Stimulated activated memory B cell treated with anti-CD40 and anti-IgM and Interleukin-4, amounts not matched to agents 10 μg/mL and 1 μg/mL and 100 μg/mL, for 72 hours (primary cell): ENCODE measurements around the gene CAB39L.
"Not testable (repeated sequence)": the region's sequence is repeated elsewhere in the genome, so short reads cannot be mapped to it uniquely, and the experiment has no call there.

Experiments
- ATAC-seq: fragments of 150-1000 bp; cut with Tn5 transposase; 2 replicates; pipeline ENCODE4 v1.10.0; 2021
- H3K27ac Mint-ChIP-seq: one replicate; pipeline ENCODE4 v1.8.0; 2022; ENCODE audit warnings: mild to moderate bottlenecking, mixed read lengths
- H3K27me3 Mint-ChIP-seq: one replicate; pipeline ENCODE4 v1.8.0; 2022; ENCODE audit warnings: mixed read lengths
- H3K36me3 Mint-ChIP-seq: one replicate; pipeline ENCODE4 v1.8.0; 2022; ENCODE audit warnings: mixed read lengths
- H3K4me1 Mint-ChIP-seq: one replicate; pipeline ENCODE4 v1.8.0; 2022; ENCODE audit warnings: mixed read lengths
- H3K4me3 Mint-ChIP-seq: one replicate; pipeline ENCODE4 v1.8.0; 2022; ENCODE audit warnings: mild to moderate bottlenecking, moderate library complexity, mixed read lengths
- H3K9me3 Mint-ChIP-seq: one replicate; pipeline ENCODE4 v1.8.0; 2022; ENCODE audit warnings: mixed read lengths

The CAB39L gene

DNA sequence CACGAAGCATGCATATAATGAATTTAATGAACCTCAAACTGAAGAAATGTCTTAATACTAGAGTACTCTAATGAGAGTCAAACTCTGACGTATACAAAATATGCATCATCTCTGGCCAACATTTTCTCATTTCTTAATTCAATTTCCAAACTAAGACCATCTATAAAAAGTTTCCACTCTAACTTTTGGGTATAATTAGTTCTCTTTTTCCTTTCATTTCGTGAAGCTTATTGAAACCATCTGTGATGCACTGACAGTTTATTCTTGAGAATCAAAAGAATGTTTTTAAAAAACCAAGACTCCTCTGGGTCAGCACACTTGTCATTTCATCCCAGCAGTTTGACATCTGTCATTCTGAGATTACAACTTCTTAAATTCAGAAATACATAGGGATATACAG, 90.0 kb downstream of the CAB39L start:
- Mint-ChIP-seq H3K4me1 (no peaks in the 10 kb centered on the region), H3K9me3 (peaks cover 2% of the 10 kb centered on the region), H3K4me3 (no peak overlapping the region), H3K27me3 (no peaks in the 10 kb centered on the region), H3K27ac (no peak overlapping the region), H3K36me3 (peaks cover 29% of the 10 kb centered on the region)
- ATAC-seq = no peak

DNA sequence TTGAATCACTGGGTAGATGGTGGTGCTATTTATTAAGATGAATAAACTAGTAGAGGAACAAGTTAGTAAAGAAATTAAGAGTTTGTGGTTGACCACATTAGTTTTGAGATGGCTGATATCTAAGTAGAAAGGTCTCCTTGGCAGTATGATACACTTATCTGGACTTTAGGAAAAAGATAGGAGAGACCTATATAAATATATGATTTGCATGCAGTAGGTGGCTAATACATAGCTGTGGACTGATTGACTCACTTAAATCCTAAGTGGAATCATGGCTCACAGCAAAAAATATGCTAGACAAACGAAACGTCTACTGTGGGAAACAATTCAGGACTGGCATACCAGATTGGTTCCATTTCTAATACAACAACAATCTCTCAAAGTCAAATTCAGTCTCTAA, 92.0 kb downstream of the CAB39L start:
- Mint-ChIP-seq H3K36me3 (peaks cover 23% of the 10 kb centered on the region), H3K4me1 (no peaks in the 10 kb centered on the region), H3K27ac (no peak overlapping the region), H3K4me3 (no peak overlapping the region), H3K27me3 (no peaks in the 10 kb centered on the region), H3K9me3 (peaks cover 2% of the 10 kb centered on the region)
- no peak for ATAC-seq

DNA sequence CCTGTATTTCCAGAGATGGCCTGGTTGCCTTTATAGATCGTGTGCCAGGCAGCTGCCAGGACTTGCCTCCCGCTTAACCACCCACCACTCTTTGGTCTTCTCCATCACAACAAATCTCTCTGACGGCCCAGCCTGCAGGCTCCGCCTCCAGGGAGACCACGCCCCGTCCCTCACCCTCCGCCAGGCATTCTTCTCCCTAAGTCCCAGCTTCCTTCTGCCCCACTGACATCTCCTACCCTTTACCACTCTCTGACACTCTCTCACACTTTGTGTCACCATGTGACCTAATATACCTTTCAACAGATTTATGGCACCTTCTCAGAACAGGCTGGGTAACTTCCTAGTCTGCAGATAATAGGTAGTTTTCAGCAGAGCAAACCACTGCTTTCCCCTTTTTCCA, 95.1 kb downstream of the CAB39L start:
- no peaks in the 10 kb centered on the region for H3K9me3 Mint-ChIP-seq
- no peaks in the 10 kb centered on the region for H3K27me3 Mint-ChIP-seq
- no peak for ATAC-seq
- no peak overlapping the region for H3K4me3 Mint-ChIP-seq
- peaks cover 24% of the 10 kb centered on the region for H3K36me3 Mint-ChIP-seq
- H3K27ac Mint-ChIP-seq = no peak overlapping the region
- no peaks in the 10 kb centered on the region for H3K4me1 Mint-ChIP-seq

DNA sequence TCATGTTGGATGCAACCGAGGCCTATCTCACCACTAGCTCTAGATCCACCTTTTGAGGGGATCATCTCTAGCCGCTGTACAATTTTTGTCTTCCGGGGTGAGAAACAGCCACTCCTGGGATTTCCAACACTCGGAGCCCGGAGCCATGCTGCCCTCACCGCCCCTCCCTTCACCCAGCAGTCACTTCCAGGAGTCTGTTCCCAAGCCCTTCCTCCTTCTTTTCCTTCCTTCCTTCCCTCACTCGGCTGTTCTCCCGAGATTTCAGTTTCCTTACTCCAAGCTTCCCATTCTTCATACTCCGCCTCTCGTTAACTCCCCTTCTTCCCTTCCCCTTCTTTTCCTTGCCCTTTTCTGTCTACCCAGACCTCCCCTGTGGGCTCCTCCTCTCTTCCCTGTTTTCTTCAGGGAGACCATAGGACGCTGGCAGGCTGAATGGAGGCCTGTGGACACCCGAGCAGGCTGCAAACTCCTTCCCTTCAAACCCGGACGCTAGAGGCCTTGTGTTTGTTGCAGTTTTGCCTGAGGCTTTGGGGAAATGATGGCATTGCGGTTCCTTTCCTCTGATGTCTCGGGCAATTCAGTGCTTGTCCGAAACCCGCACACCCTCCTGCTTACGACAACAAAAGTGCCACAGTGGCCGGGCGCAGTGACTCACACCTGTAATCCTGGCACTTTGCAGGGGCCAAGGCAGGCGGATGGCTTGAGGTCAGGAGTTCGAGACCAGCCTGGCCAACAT, 96.0 kb downstream of the CAB39L start:
- H3K36me3 Mint-ChIP-seq = peaks cover 27% of the 10 kb centered on the region
- no peak for ATAC-seq
- H3K4me3 Mint-ChIP-seq = no peak overlapping the region
- no peaks in the 10 kb centered on the region for H3K4me1 Mint-ChIP-seq
- no peaks in the 10 kb centered on the region for H3K9me3 Mint-ChIP-seq
- no peak overlapping the region for H3K27ac Mint-ChIP-seq
- no peaks in the 10 kb centered on the region for H3K27me3 Mint-ChIP-seq

DNA sequence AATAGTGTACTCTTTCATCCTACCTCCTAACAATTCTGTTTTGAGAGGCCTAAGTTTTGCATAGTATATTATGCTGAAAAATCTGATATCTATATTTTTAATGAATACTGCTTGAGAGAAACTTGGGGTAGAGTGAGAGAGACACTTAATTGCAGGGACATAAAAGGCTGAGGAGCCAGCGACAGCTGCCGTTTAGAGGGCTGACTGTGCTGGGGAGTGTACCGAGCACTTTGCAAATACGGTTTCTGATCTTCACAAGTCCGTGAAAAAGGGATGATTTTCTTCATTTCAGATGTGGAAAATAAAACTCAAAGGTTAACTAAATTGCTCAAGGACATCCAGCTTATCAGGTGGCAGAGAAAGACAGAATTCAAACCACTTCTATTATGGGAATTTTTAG, 97.4 kb downstream of the CAB39L start:
- Mint-ChIP-seq H3K27ac (no peak overlapping the region), H3K36me3 (peaks cover 25% of the 10 kb centered on the region), H3K27me3 (no peaks in the 10 kb centered on the region), H3K4me3 (no peak overlapping the region), H3K9me3 (no peaks in the 10 kb centered on the region), H3K4me1 (no peaks in the 10 kb centered on the region)
- no peak for ATAC-seq

DNA sequence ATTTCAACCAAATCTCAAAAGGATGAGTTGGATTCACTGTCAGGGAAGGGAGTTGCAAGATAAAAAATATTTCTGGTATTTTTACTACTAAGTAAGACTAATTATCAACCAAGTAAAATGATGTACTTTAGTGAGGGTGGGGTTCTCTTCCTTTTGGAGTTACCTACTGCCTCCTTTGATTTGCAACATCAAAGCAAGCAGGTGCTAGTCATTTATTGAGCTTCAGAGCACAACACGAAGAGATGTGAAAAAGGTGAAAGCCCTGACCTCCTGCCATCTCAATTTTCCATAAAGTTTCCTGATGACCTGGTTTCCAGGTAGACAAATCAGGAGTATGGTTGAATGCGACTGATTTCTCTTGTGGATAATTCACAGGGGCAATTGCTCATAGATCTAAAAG, 100.1 kb downstream of the CAB39L start:
- Mint-ChIP-seq H3K27ac (no peak overlapping the region), H3K27me3 (no peaks in the 10 kb centered on the region), H3K4me1 (no peaks in the 10 kb centered on the region), H3K9me3 (no peaks in the 10 kb centered on the region), H3K4me3 (no peak overlapping the region), H3K36me3 (peaks cover 19% of the 10 kb centered on the region)
- no peak for ATAC-seq

DNA sequence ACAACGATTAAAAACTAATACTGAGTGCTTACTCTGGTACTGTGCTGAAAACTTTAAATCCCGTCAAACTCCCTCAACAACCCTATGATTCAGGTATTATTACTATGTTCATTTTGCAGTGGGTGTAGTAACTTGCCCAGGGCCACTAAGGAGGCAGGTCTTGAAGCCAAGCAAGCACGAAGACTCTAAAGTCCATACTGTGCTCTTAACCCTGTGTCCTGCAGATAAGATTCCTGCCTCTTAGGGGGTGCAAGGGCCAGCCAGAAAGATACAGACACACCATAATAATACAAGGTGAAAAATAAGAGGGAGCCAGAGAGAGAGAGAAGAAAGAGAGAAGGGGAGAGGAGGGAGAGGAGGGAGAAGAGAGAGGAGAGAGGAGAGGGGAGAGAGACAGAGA, 100.6 kb downstream of the CAB39L start:
- H3K27me3 Mint-ChIP-seq = no peaks in the 10 kb centered on the region
- no peak overlapping the region for H3K4me3 Mint-ChIP-seq
- H3K4me1 Mint-ChIP-seq = no peaks in the 10 kb centered on the region
- no peaks in the 10 kb centered on the region for H3K9me3 Mint-ChIP-seq
- peaks cover 16% of the 10 kb centered on the region for H3K36me3 Mint-ChIP-seq
- no peak overlapping the region for H3K27ac Mint-ChIP-seq
- ATAC-seq = no peak

DNA sequence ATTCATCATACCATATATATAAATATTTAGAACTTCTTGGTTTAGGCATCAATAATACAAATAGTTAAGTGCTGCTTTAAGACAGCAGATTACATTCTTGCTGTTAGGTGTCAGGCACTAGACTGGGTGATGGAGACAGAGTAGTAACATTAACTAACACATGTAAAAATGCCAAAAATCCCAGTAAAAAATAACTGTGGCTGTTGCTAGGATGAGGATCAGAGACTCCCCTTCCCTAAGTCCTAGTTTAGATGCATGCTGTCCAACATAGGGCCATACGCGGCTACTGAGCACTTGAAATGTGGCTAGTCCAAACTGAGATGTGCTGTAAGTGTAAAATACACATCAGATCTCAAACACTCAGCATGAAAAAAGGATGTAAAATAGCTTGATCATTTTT, 101.4 kb downstream of the CAB39L start:
- Mint-ChIP-seq H3K9me3 (no peaks in the 10 kb centered on the region), H3K4me3 (no peak overlapping the region), H3K27ac (no peak overlapping the region), H3K36me3 (peaks cover 16% of the 10 kb centered on the region), H3K27me3 (no peaks in the 10 kb centered on the region), H3K4me1 (no peaks in the 10 kb centered on the region)
- ATAC-seq = no peak

DNA sequence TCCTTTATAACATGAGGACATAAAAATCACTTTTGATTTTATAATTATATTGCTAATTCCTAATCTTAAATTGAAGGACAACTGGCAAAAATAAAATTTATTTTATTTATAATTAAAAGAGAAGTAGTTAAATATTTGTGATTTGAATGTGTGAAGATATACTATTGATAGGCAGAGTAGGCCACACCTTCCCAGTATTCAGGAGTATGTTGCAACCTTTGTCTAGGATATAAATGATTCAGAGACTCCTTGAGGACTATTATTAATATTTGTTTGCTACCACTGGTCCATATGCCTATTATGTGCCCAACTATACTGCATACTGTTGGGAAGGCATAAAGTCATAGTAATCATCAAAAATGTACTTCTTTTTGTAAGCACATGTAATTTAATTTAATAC, 101.9 kb downstream of the CAB39L start:
- no peak overlapping the region for H3K4me3 Mint-ChIP-seq
- no peaks in the 10 kb centered on the region for H3K4me1 Mint-ChIP-seq
- no peak overlapping the region for H3K27ac Mint-ChIP-seq
- peaks cover 16% of the 10 kb centered on the region for H3K36me3 Mint-ChIP-seq
- no peaks in the 10 kb centered on the region for H3K27me3 Mint-ChIP-seq
- no peaks in the 10 kb centered on the region for H3K9me3 Mint-ChIP-seq
- no peak for ATAC-seq

DNA sequence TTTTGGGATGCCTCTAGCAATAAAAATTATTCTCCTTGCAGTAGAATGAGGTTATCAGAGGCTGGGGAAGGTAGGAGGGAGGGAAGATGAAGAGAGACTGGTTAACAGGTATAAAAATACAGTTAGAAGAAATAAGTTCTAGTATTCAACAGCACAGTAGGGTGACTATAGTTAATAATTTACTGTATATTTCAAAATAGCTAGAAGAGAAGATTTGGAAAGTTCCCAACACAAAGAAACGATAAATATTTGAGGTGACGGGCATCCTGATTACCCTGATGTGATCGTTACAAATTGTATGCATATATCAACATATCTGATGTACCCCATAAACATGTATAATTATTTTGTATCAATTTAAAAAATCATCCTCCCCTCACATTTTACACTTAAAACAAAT, 102.3 kb downstream of the CAB39L start:
- no peak for ATAC-seq
- H3K4me1 Mint-ChIP-seq = no peaks in the 10 kb centered on the region
- H3K36me3 Mint-ChIP-seq = peaks cover 16% of the 10 kb centered on the region
- no peaks in the 10 kb centered on the region for H3K9me3 Mint-ChIP-seq
- no peak overlapping the region for H3K4me3 Mint-ChIP-seq
- no peak overlapping the region for H3K27ac Mint-ChIP-seq
- no peaks in the 10 kb centered on the region for H3K27me3 Mint-ChIP-seq

DNA sequence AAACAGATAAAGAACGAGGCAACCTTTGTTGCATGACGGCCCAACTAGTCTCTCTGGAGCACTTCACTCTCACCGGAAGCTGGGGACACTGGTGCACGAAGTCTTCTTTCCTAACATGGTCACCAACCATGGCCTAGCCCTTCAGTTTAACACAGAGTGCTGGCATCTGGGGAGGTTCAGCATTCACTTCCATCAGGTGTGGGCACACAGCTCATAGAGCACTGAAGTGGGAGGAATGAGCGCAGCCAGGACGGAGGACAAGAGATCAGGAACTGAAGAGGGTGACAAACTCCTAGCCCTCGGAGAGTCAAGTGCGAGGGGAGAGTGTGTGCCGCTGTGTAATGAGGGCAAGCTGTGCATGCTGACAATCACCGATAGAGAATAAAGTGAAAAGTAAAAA, 103.7 kb downstream of the CAB39L start:
- Mint-ChIP-seq H3K4me1 (no peaks in the 10 kb centered on the region), H3K4me3 (no peak overlapping the region), H3K36me3 (peaks cover 16% of the 10 kb centered on the region), H3K9me3 (no peaks in the 10 kb centered on the region), H3K27me3 (no peaks in the 10 kb centered on the region), H3K27ac (no peak overlapping the region)
- ATAC-seq = no peak

DNA sequence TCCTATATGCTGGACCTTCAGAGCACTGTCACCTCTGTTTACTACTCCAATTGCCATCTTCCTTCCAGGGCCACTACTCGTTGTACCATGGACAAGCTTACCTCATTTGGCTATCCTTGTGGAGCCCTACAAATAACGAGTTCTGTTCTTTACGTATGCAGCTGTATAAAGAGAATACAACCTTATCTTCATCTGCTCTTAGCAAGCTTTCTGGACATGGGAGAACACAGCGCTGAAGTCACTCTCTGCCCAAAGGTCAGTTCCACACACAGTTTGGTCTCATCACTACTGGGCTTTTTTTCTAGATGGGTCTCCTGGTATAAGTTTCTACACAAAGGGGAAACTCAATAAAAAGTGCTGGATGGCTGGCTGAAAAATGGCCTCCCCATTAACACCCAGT, 107.2 kb downstream of the CAB39L start:
- no peaks in the 10 kb centered on the region for H3K9me3 Mint-ChIP-seq
- no peaks in the 10 kb centered on the region for H3K4me1 Mint-ChIP-seq
- no peaks in the 10 kb centered on the region for H3K27me3 Mint-ChIP-seq
- no peak overlapping the region for H3K27ac Mint-ChIP-seq
- no peak overlapping the region for H3K4me3 Mint-ChIP-seq
- H3K36me3 Mint-ChIP-seq = peaks cover 11% of the 10 kb centered on the region
- no peak for ATAC-seq

DNA sequence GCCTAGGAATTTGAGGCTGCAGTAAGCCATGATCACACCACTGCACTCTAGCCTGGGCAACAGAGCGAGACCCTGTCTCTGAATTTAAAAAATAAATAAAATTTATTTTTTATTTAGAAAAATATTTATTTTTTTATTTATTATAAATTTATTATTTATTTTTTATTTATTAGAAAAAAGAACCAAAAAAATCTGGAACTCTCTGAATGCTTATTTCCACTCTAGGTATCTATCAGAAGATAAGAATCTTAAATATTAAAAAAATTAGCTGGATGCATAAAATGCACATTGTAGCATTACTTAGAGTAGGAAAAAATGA, 113.4 kb downstream of the CAB39L start:
- no peaks in the 10 kb centered on the region for H3K4me1 Mint-ChIP-seq
- H3K4me3 Mint-ChIP-seq = no peak overlapping the region
- H3K36me3 Mint-ChIP-seq = peaks cover 6% of the 10 kb centered on the region
- H3K9me3 Mint-ChIP-seq = no peaks in the 10 kb centered on the region
- no peaks in the 10 kb centered on the region for H3K27me3 Mint-ChIP-seq
- H3K27ac Mint-ChIP-seq = no peak overlapping the region
- ATAC-seq = no peak

DNA sequence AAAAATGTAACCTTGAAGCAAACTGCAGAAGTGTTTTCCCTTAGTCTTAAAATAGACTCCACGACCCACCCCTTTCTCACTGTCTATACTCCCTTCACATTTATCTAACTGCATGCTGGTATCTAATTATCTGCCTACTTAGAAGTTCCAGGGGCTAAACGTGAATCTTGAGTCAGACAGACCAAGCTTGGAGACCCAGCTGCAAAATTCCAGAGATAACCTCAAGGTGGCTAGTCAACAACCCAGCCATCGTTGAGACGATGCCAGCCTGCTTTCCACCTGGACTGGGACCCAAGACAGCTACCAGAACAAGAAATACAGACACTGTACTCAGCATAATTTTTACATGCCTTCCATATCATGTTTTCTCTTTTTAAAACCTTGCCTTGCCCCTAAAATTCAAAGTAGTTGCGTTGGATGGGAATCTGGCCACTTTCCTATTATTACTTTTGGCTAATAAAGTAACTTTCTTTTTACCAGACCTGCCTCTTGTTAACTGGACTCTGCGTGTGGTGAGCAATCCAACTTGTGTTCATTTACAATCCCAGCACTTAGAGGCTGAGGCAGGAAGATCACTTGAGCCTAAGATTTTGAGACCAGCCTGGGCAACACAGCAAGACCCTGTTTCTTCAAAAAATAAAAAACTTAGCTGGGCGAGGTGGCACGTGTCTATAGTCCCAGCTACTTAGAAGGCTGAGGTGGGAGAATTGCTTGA, 113.9 kb downstream of the CAB39L start:
- H3K36me3 Mint-ChIP-seq = peaks cover 6% of the 10 kb centered on the region
- H3K9me3 Mint-ChIP-seq = no peaks in the 10 kb centered on the region
- ATAC-seq = no peak
- H3K27me3 Mint-ChIP-seq = no peaks in the 10 kb centered on the region
- no peaks in the 10 kb centered on the region for H3K4me1 Mint-ChIP-seq
- H3K27ac Mint-ChIP-seq = no peak overlapping the region
- no peak overlapping the region for H3K4me3 Mint-ChIP-seq

DNA sequence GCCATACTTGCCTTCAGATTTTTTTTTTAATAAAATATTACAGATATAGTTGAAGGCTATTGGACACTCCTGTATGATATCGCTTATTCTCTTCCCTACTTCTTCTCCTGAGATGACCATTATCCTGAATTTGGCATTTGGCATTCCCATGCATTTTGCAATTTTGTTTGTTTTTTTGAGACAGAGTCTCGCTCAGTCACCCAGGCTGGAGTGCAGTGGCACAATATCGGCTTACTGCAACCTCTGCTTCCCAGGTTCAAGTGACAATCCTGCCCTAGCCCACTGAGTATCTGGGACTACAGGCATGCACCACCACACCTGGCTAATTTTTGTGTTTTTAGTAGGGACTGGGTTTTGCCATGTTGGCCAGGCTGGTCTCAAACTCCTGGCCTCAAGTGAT, 116.7 kb downstream of the CAB39L start:
- not testable (repeated sequence) for ATAC-seq, H3K9me3 Mint-ChIP-seq, H3K4me3 Mint-ChIP-seq, H3K36me3 Mint-ChIP-seq, H3K4me1 Mint-ChIP-seq, H3K27ac Mint-ChIP-seq, H3K27me3 Mint-ChIP-seq

DNA sequence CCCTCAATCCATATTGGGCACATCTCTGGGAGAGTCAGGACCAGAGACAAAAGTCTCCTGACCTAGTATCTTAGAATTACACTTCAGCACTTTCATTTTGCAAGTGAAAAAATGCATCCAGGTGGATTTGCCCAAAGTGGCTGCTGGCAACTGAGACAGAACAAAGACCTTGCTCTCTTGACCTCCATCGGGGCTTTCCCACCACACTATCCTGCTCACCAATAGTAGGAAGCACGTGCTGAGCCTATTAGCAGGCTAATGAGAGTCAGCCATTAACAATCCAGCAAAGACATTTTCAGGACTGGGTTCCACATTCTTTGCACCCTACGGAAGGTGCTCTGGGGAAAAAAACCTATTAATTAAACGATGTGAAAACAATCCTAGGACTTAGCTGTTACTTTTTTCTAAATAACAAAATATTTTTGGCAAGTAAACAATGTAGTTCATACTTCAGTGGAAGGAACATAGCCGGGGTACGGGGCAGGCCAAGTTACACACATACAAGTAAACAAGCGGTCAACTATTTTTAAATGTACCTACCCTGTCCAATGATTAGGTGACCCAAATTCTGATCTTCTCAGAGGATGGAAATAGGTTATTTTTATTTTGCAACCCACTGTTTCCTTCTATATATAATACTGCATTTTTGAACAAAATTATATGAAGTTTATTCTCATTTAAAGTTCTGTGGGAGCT, 117.5 kb downstream of the CAB39L start:
- H3K4me1 Mint-ChIP-seq = no peaks in the 10 kb centered on the region
- H3K36me3 Mint-ChIP-seq = no peaks in the 10 kb centered on the region
- no peaks in the 10 kb centered on the region for H3K27me3 Mint-ChIP-seq
- ATAC-seq = no peak
- H3K9me3 Mint-ChIP-seq = no peaks in the 10 kb centered on the region
- no peak overlapping the region for H3K27ac Mint-ChIP-seq
- H3K4me3 Mint-ChIP-seq = no peak overlapping the region
